GM19372 (cell line): ENCODE results near the gene POLR3B.

Source experiments
- ATAC-seq: cut with Tn5 transposase; IDR thresholded peaks from one replicate; pipeline ENCODE4 v1.9.1; 2021; ENCODE audit warnings: mild to moderate bottlenecking, low read depth, moderate library complexity; ENCODE audit not compliant: unreplicated experiment

The POLR3B gene

GRCh38 chr12:106409878-106410277, 52.3 kb downstream of the POLR3B start:
- no peak for ATAC-seq

- ATAC-seq: no peak
Observed at GRCh38 chr12:106412563-106412962, 55.0 kb downstream of the POLR3B start.

- no peak for ATAC-seq
Observed at GRCh38 chr12:106415134-106415533, 57.6 kb downstream of the POLR3B start.

- no peak for ATAC-seq
Observed at GRCh38 chr12:106416273-106416672, 58.7 kb downstream of the POLR3B start.

- no peak for ATAC-seq
Observed at GRCh38 chr12:106417926-106418910, 60.7 kb downstream of the POLR3B start.

- no peak for ATAC-seq
Observed at GRCh38 chr12:106418970-106419369, 61.4 kb downstream of the POLR3B start.

- no peak for ATAC-seq
Observed at GRCh38 chr12:106423291-106423690, 65.7 kb downstream of the POLR3B start.

GRCh38 chr12:106425061-106425702, 67.6 kb downstream of the POLR3B start:
- ATAC-seq: no peak

GRCh38 chr12:106427917-106428316, 70.4 kb downstream of the POLR3B start:
- no peak for ATAC-seq

- ATAC-seq: no peak
Observed at GRCh38 chr12:106428384-106428783, 70.8 kb downstream of the POLR3B start.

GRCh38 chr12:106429043-106429552, 71.5 kb downstream of the POLR3B start:
- no peak for ATAC-seq

GRCh38 chr12:106429636-106430035, 72.1 kb downstream of the POLR3B start:
- no peak for ATAC-seq

- ATAC-seq: no peak
Observed at GRCh38 chr12:106431839-106432411, 74.4 kb downstream of the POLR3B start.

GRCh38 chr12:106433055-106433454, 75.5 kb downstream of the POLR3B start:
- ATAC-seq: no peak

- ATAC-seq: no peak
Observed at GRCh38 chr12:106434526-106434925, 77.0 kb downstream of the POLR3B start.

GRCh38 chr12:106436164-106436563, 78.6 kb downstream of the POLR3B start:
- no peak for ATAC-seq

GRCh38 chr12:106442575-106442974, 85.0 kb downstream of the POLR3B start:
- no peak for ATAC-seq

GRCh38 chr12:106445053-106445452, 87.5 kb downstream of the POLR3B start:
- no peak for ATAC-seq

GRCh38 chr12:106445959-106446358, 88.4 kb downstream of the POLR3B start:
- no peak for ATAC-seq

- no peak for ATAC-seq
Observed at GRCh38 chr12:106446419-106447092, 89.0 kb downstream of the POLR3B start.

- no peak for ATAC-seq
Observed at GRCh38 chr12:106452309-106452708, 94.8 kb downstream of the POLR3B start.
